Measurements from ENCODE around the gene ACAP3.
"Not testable (repeated sequence)": the region's sequence is repeated elsewhere in the genome, so short reads cannot be mapped to it uniquely, and the experiment has no call there.

Gene ACAP3

GRCh38 chr1:1319646-1319941 is 11.9 kb upstream of the ACAP3 start:
- peaks cover 54% of the 10 kb centered on the region for H3K36me3 ChIP-seq (replicated peaks)

GRCh38 chr1:1318777-1319645 is 11.3 kb upstream of the ACAP3 start:
- H3K36me3 ChIP-seq (replicated peaks), result peaks cover 57% of the 10 kb centered on the region
- no peaks in the 10 kb centered on the region for H3K27me3 ChIP-seq (ENCODE audit: low read depth)
- no peaks in the 10 kb centered on the region for H3K9me3 ChIP-seq
- H3K4me1 ChIP-seq, result peaks cover 5% of the 10 kb centered on the region
- in situ Hi-C loops (cut with MboI; ENCODE audit: low sequenced_read_pairs), result no loop called here
- DNase-seq (ENCODE audit: low spot score in 2 of 2), result no peak
- H3K4me3 ChIP-seq, result no peak overlapping the region

More at GRCh38 chr1:1319646-1319941, 11.9 kb upstream of the ACAP3 start:
- Histone ChIP-seq H3K27me3 (ENCODE audit: low read depth) (no peaks in the 10 kb centered on the region), H3K4me3 (no peak overlapping the region), H3K9me3 (no peaks in the 10 kb centered on the region), H3K4me1 (peaks cover 5% of the 10 kb centered on the region)
- in situ Hi-C loops (cut with MboI; ENCODE audit: low sequenced_read_pairs), result no loop called here
- no peak for DNase-seq (ENCODE audit: low spot score in 2 of 2)

GRCh38 chr1:1318131-1318652 is 10.5 kb upstream of the ACAP3 start:
- H3K27me3 ChIP-seq (ENCODE audit: low read depth), result no peaks in the 10 kb centered on the region
- no peak overlapping the region for H3K4me3 ChIP-seq
- peaks cover 3% of the 10 kb centered on the region; the same call in 1 of the 2 replicates for H3K4me1 ChIP-seq
- no peaks in the 10 kb centered on the region for H3K9me3 ChIP-seq
- no peak for DNase-seq (ENCODE audit: low spot score in 2 of 2)
- in situ Hi-C loops (cut with MboI; ENCODE audit: low sequenced_read_pairs), result no loop called here
- H3K36me3 ChIP-seq (replicated peaks), result peaks cover 65% of the 10 kb centered on the region

- H3K36me3 ChIP-seq (replicated peaks), result peaks cover 73% of the 10 kb centered on the region
- no peak for DNase-seq (ENCODE audit: low spot score in 2 of 2)
- in situ Hi-C loops (cut with MboI; ENCODE audit: low sequenced_read_pairs), result no loop called here
- no peaks in the 10 kb centered on the region for H3K27me3 ChIP-seq (ENCODE audit: low read depth)
- H3K4me1 ChIP-seq, result no peaks in the 10 kb centered on the region
- H3K9me3 ChIP-seq, result no peaks in the 10 kb centered on the region
- H3K4me3 ChIP-seq, result no peak overlapping the region
Observed at GRCh38 chr1:1317420-1317819, 9.7 kb upstream of the ACAP3 start.

GRCh38 chr1:1316199-1316598 is 8.5 kb upstream of the ACAP3 start:
- DNase-seq (ENCODE audit: low spot score in 2 of 2); H3K27me3 ChIP-seq (ENCODE audit: low read depth); in situ Hi-C loops (cut with MboI; ENCODE audit: low sequenced_read_pairs); H3K4me1 ChIP-seq; H3K4me3 ChIP-seq; H3K9me3 ChIP-seq: not testable (repeated sequence)
- H3K36me3 ChIP-seq (replicated peaks), result peaks cover 82% of the 10 kb centered on the region

GRCh38 chr1:1315435-1315954 is 7.8 kb upstream of the ACAP3 start:
- Histone ChIP-seq H3K9me3 (no peaks in the 10 kb centered on the region), H3K4me1 (no peaks in the 10 kb centered on the region), H3K27me3 (ENCODE audit: low read depth) (no peaks in the 10 kb centered on the region), H3K4me3 (no peak overlapping the region), H3K36me3 (replicated peaks) (peaks cover 85% of the 10 kb centered on the region)
- DNase-seq (ENCODE audit: low spot score in 2 of 2), result no peak
- in situ Hi-C loops (cut with MboI; ENCODE audit: low sequenced_read_pairs), result no loop called here

GRCh38 chr1:1314678-1315335 is 7.1 kb upstream of the ACAP3 start:
- Histone ChIP-seq H3K9me3 (no peaks in the 10 kb centered on the region), H3K4me1 (peaks cover 4% of the 10 kb centered on the region; the same call in 1 of the 2 replicates), H3K36me3 (replicated peaks) (peaks cover 85% of the 10 kb centered on the region), H3K4me3 (no peak overlapping the region), H3K27me3 (ENCODE audit: low read depth) (no peaks in the 10 kb centered on the region)
- no peak for DNase-seq (ENCODE audit: low spot score in 2 of 2)
- in situ Hi-C loops (cut with MboI; ENCODE audit: low sequenced_read_pairs), result no loop called here

GRCh38 chr1:1314237-1314586 is 6.5 kb upstream of the ACAP3 start:
- H3K4me1 ChIP-seq, result peaks cover 6% of the 10 kb centered on the region; the same call in 1 of the 2 replicates
- H3K4me3 ChIP-seq, result no peak overlapping the region
- no peaks in the 10 kb centered on the region for H3K9me3 ChIP-seq
- no peak for DNase-seq (ENCODE audit: low spot score in 2 of 2)
- in situ Hi-C loops (cut with MboI; ENCODE audit: low sequenced_read_pairs), result no loop called here
- no peaks in the 10 kb centered on the region for H3K27me3 ChIP-seq (ENCODE audit: low read depth)
- H3K36me3 ChIP-seq (replicated peaks), result peaks cover 80% of the 10 kb centered on the region

GRCh38 chr1:1313500-1314236 is 5.9 kb upstream of the ACAP3 start:
- DNase-seq (ENCODE audit: low spot score in 2 of 2), result no peak
- Histone ChIP-seq H3K4me1 (peaks cover 6% of the 10 kb centered on the region; the same call in 1 of the 2 replicates), H3K27me3 (ENCODE audit: low read depth) (no peaks in the 10 kb centered on the region), H3K9me3 (no peaks in the 10 kb centered on the region), H3K36me3 (replicated peaks) (peaks cover 74% of the 10 kb centered on the region), H3K4me3 (no peak overlapping the region)
- in situ Hi-C loops (cut with MboI; ENCODE audit: low sequenced_read_pairs), result no loop called here

GRCh38 chr1:1312450-1313314 is 5.0 kb upstream of the ACAP3 start:
- Histone ChIP-seq H3K9me3 (no peaks in the 10 kb centered on the region), H3K27me3 (ENCODE audit: low read depth) (no peaks in the 10 kb centered on the region), H3K4me3 (no peak overlapping the region), H3K36me3 (replicated peaks) (peaks cover 68% of the 10 kb centered on the region), H3K4me1 (peaks cover 6% of the 10 kb centered on the region; the same call in 1 of the 2 replicates)
- in situ Hi-C loops (cut with MboI; ENCODE audit: low sequenced_read_pairs), result no loop called here
- DNase-seq (ENCODE audit: low spot score in 2 of 2), result no peak

GRCh38 chr1:1311107-1312104 is 3.7 kb upstream of the ACAP3 start:
- H3K9me3 ChIP-seq, result no peaks in the 10 kb centered on the region
- no peaks in the 10 kb centered on the region for H3K27me3 ChIP-seq (ENCODE audit: low read depth)
- H3K36me3 ChIP-seq (replicated peaks), result peaks cover 56% of the 10 kb centered on the region
- H3K4me3 ChIP-seq, result no peak overlapping the region
- in situ Hi-C loops (cut with MboI; ENCODE audit: low sequenced_read_pairs), result no loop called here
- peaks cover 12% of the 10 kb centered on the region for H3K4me1 ChIP-seq
- no peak for DNase-seq (ENCODE audit: low spot score in 2 of 2)

- in situ Hi-C loops (cut with MboI; ENCODE audit: low sequenced_read_pairs), result no loop called here
- Histone ChIP-seq H3K9me3 (no peaks in the 10 kb centered on the region), H3K4me3 (no peak overlapping the region), H3K4me1 (peaks cover 21% of the 10 kb centered on the region), H3K27me3 (ENCODE audit: low read depth) (no peaks in the 10 kb centered on the region), H3K36me3 (replicated peaks) (peaks cover 53% of the 10 kb centered on the region)
- DNase-seq (ENCODE audit: low spot score in 2 of 2), result no peak
Observed at GRCh38 chr1:1310476-1311053, 2.8 kb upstream of the ACAP3 start.
